Effector memory CD4-positive, alpha-beta T cell (primary cell): Measurements from ENCODE around the gene TEX101.
"Not testable (repeated sequence)": the region's sequence is repeated elsewhere in the genome, so short reads cannot be mapped to it uniquely, and the experiment has no call there.

Experiments used
- DNase-seq, 3 donors: peaks; one replicate each; pipeline ENCODE4 v3.0.0-alpha.2; 2020
- H3K27ac ChIP-seq: 2 replicates; pipeline ENCODE4 v1.7.0; 2013; ENCODE audit warnings: mild to moderate bottlenecking, low read length, moderate library complexity; ENCODE audit not compliant: insufficient read depth, poor library complexity, severe bottlenecking
- H3K27me3 ChIP-seq: replicated peaks from 2 replicates; pipeline ENCODE4 v1.7.0; 2013; ENCODE audit warnings: mild to moderate bottlenecking, low read length; ENCODE audit not compliant: insufficient read depth, control insufficient read depth, poor library complexity, severe bottlenecking
- H3K36me3 ChIP-seq: 2 replicates; pipeline ENCODE4 v1.7.0; 2013; ENCODE audit warnings: mild to moderate bottlenecking, low read length, moderate library complexity; ENCODE audit not compliant: control insufficient read depth, insufficient read depth
- H3K4me1 ChIP-seq: 2 replicates; pipeline ENCODE4 v1.7.0; 2013; ENCODE audit warnings: low read length, mild to moderate bottlenecking; ENCODE audit not compliant: control insufficient read depth, insufficient read depth, poor library complexity, severe bottlenecking
- H3K4me3 ChIP-seq: 2 replicates; pipeline ENCODE4 v1.7.0; 2013; ENCODE audit warnings: low read length, low read depth, mild to moderate bottlenecking; ENCODE audit not compliant: insufficient read depth, poor library complexity, severe bottlenecking
- H3K9me3 ChIP-seq: 2 replicates; pipeline ENCODE4 v1.7.0; 2013; ENCODE audit warnings: mild to moderate bottlenecking, low read length, moderate library complexity; ENCODE audit not compliant: control insufficient read depth
- total RNA-seq, 3 donors: gene quantifications; one replicate each; lab custom pipeline; 2026; lab: John Stamatoyannopoulos, UW

TEX101 gene, protein sequence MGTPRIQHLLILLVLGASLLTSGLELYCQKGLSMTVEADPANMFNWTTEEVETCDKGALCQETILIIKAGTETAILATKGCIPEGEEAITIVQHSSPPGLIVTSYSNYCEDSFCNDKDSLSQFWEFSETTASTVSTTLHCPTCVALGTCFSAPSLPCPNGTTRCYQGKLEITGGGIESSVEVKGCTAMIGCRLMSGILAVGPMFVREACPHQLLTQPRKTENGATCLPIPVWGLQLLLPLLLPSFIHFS
- 0 reads per million in 3 donors for total RNA-seq

DNA sequence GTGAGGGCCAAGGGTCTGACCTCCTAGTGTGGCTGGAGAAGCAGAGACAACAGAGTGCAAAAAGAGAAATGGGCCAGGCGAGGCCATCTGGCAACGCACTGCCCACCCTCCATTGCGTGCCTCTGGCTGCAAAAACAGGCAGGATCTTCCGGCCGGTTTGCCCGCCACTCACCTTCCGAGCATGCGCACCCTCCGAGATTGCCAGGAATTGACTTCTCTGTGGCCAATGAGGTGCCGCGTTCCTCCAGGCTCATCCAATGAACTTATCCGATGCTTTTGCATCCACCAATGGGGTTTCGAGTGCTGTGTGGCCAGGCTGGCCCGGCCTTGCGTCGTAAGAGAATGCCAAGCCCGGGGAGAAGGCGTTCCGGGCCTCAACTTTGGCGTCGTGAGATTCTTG, at the start of gene TEX101:
Gene TEX101 (plus strand): TSS at position 337 of the 400 bp plus-strand sequence. CDS start 1,030 bp downstream, outside the sequence.
- Histone ChIP-seq H3K27me3 (no peaks in the 10 kb centered on the region), H3K4me3 (no peak within 1 kb of the TSS), H3K27ac (no peak within 1 kb of the TSS), H3K9me3 (no peaks in the 10 kb centered on the region), H3K36me3 (no peaks in the 10 kb centered on the region), H3K4me1 (no peaks in the 10 kb centered on the region)
- no peak for DNase-seq

DNA sequence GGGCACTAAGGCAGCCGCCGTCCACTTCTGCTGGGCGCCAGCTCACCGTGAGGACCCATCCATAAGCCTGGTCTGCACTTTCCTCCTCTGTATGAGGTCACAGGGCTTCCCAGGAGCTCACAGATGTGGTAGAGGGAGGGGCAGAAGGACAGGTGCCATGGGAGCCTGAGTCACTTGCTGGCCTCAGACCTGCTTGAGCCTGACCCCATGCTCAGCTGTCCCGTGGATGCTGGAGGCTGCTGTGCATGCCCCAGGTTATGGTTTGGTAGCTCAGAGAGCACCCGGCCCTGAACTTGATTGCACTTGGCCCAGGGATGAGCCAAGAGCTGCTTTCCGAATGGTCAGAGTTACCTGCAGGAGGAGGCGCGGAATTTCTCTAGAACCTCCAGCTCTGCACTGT, 49.0 kb upstream of the TEX101 start:
- not testable (repeated sequence) for H3K9me3 ChIP-seq, H3K36me3 ChIP-seq, H3K27ac ChIP-seq, H3K4me3 ChIP-seq, H3K4me1 ChIP-seq, DNase-seq, H3K27me3 ChIP-seq

DNA sequence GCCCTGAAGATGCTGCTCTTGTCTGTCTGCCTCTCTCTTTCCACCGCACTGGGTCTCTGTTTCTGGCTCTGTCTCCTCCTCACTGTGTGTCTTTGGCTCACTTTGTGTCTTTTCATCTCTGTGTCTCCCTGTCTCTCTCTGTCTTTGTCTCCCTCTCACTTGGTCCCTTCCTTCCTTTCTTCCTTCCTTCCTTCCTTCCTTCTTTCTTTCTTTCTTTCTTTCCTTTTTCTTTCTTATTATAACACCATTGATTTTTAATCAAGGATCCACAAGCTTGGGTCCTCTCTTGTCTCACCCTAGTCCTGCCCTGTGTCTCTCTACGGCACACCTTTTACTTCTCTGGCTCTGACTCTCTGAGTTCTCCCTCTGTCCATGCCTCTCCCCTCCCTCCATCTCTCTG, 46.9 kb upstream of the TEX101 start:
- Histone ChIP-seq H3K36me3 (no peaks in the 10 kb centered on the region), H3K4me3 (no peak overlapping the region), H3K27ac (no peak overlapping the region), H3K4me1 (no peaks in the 10 kb centered on the region), H3K27me3 (no peaks in the 10 kb centered on the region), H3K9me3 (no peaks in the 10 kb centered on the region)
- no peak for DNase-seq

DNA sequence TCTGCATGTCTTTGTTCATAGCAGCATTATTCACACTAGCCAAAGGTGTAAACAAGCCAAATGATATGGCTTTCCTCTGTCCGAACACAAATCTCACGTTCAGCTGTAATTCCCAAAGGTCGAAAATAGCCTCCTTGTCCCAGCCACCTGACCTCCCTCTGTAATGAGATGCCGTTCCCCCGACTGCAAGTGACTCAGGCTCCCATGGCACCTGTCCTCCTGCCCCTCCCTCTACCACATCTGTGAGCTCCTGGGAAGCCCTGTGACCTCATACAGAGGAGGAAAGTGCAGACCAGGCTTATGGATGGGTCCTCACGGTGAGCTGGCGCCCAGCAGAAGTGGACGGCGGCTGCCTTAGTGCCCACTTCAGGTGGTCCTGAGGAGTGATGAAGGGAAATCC, 45.8 kb upstream of the TEX101 start:
- H3K9me3 ChIP-seq, H3K27me3 ChIP-seq, H3K4me1 ChIP-seq, H3K36me3 ChIP-seq, H3K27ac ChIP-seq, DNase-seq, H3K4me3 ChIP-seq: not testable (repeated sequence)

DNA sequence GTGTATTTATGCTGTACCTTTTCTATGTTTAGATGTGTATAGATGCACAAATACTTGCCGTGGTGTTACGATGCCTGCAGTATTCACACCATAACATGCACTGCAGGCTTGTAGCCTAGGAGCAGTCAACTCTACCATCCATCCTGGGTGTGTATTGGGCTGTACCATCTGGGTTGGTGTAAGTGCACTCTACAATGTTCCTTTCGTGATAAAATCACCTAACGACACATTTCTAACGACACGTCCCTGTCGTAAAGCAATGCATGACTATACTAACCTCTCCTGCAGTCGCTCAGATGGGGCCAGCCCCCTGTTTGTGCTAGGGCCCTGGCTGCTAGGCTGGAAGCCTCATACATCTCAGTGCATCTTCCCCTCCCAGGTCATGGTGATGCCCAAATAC, 42.8 kb upstream of the TEX101 start:
- Histone ChIP-seq H3K27ac (no peak overlapping the region), H3K27me3 (no peaks in the 10 kb centered on the region), H3K9me3 (no peaks in the 10 kb centered on the region), H3K36me3 (no peaks in the 10 kb centered on the region), H3K4me1 (no peaks in the 10 kb centered on the region), H3K4me3 (no peak overlapping the region)
- no peak for DNase-seq

DNA sequence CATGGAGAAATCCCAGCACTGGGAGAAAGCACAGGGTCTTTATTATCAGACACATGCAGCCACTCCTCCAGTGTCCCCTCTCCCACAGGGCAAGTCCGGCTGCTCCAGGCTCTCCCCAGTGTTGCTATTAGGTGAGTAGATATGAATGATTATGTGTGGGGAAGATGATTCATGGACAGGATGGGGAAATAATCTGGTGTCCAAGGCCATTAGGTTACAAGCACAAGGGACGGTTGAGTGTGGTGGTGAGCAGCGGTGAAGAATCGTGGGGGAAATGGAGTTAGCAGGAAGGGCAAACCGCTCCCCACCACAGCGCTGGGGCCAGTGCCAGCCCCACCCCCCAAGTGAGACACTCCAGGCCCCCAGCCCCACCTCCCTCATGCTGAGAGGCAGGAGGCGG, 42.2 kb upstream of the TEX101 start:
- no peaks in the 10 kb centered on the region for H3K36me3 ChIP-seq
- H3K27me3 ChIP-seq = no peaks in the 10 kb centered on the region
- no peak for DNase-seq
- H3K9me3 ChIP-seq = no peaks in the 10 kb centered on the region
- H3K4me3 ChIP-seq = no peak overlapping the region
- no peak overlapping the region for H3K27ac ChIP-seq
- H3K4me1 ChIP-seq = no peaks in the 10 kb centered on the region

DNA sequence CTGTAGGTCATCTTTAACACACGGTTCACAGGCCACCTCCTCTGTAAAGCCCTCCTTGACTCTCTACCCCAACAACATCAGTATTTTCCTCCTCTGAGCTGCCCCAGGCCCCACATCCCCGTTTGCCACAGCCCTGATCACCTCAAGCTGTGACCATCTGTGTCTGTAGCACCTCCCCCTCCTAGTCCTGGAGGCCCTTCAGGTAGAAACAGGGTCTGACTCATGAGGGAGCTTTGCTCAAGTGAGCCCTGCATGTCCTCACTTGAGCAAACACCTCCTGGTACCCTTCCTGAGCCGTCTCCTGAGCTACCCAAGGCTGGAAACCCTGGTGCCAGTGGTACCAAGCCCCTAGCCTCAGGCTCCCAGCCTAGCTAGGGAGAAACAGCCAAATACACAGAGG, 37.1 kb upstream of the TEX101 start:
- H3K27ac ChIP-seq, H3K4me1 ChIP-seq, H3K36me3 ChIP-seq: not testable (repeated sequence)

DNA sequence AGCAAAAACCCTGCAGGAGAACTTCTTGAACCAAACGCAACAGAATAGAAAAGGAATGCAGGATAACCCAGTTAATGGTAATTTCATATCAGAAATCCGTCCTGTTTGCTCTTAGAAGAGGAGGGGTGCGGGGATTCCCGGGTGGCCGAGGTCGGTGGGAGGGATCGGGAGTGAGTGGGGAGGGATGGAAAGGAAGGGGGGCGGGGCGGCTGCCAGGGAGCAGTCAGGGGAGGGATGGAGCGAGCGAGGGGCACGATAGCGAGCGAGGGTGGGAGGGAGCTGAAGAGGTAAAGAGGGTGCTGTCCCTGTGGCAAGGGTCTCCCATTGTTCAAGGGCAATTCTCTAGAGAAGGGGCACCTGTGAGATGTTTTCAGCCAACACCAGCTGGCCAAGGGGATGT, 34.7 kb upstream of the TEX101 start:
- no peaks in the 10 kb centered on the region for H3K27me3 ChIP-seq
- H3K27ac ChIP-seq = no peak overlapping the region
- no peaks in the 10 kb centered on the region for H3K4me1 ChIP-seq
- no peaks in the 10 kb centered on the region for H3K9me3 ChIP-seq
- H3K36me3 ChIP-seq = no peaks in the 10 kb centered on the region
- no peak for DNase-seq
- H3K4me3 ChIP-seq = no peak overlapping the region

More for the DNA sequence above, 37.1 kb upstream of the TEX101 start:
- not testable (repeated sequence) for H3K9me3 ChIP-seq, H3K4me3 ChIP-seq, H3K27me3 ChIP-seq, DNase-seq

DNA sequence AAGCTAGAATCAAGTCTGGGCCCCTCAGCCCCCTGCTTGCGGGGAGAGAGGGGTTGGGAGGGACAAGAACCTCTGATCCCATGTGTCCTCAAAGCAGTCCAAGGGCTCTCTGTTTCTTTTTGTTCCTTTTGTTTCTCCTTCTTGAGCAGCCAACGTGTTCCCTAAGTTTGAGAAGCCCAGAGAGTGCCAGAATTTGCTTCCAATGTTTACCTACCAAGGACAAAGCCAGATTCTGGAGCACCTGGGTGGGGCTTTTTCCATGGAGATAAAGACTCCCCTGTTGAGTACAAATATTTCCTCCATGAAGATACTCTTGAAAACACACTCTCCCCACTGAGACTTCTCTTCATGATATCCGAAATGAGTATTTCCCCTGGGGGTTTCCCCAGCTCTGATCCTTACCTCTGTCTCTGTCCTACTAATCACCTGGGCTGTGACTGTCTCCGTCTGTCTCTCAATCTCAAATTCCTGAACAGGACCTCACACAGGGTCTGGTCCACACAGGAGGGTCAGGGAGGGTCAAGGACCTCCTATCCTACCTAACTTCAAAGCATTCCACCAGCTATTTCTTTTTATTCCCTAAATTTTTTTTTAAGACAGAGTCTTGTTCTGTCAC, 33.8 kb upstream of the TEX101 start:
- Histone ChIP-seq H3K27me3 (no peaks in the 10 kb centered on the region), H3K4me3 (no peak overlapping the region), H3K36me3 (no peaks in the 10 kb centered on the region), H3K27ac (no peak overlapping the region), H3K9me3 (no peaks in the 10 kb centered on the region), H3K4me1 (no peaks in the 10 kb centered on the region)
- DNase-seq = no peak

DNA sequence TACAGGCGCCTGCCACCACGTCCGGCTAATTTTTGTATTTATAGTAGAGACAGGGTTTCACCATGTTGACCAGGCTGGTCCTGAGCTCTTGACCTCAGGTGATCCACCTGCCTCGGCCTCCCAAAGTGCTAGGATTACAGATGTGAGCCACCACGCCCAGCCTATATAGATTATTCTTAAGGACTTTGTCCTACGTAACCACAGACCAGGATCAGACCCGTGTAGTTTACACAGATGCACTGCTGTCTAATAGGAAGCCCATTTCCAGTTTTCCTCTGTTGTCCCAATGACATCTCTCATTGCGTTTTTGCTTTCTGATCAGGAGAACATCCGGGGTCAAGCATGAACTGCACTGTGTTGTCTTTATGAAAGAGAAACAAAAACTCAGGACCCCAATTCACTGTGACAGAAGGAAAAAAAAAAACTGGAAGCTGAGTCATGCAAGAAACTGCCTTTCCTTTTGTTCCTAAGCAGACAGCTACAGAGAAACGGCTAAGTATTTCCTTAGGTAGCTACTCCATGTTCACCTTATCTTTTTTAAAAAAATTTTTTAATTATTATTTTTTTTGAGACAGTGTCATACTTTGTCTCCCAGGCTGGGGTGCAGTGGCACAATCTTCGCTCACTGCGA, 32.0 kb upstream of the TEX101 start:
- not testable (repeated sequence) for H3K27ac ChIP-seq, DNase-seq, H3K27me3 ChIP-seq

More for the DNA sequence above, 32.0 kb upstream of the TEX101 start:
- not testable (repeated sequence) for H3K4me3 ChIP-seq, H3K36me3 ChIP-seq, H3K4me1 ChIP-seq, H3K9me3 ChIP-seq
